Tibial nerve (tissue), 4 donors: ENCODE measurements around the gene AURKAIP1.
"Not testable (repeated sequence)": the region's sequence is repeated elsewhere in the genome, so short reads cannot be mapped to it uniquely, and the experiment has no call there.

Experiments used
- CTCF ChIP-seq, 5 experiments: fragments of 200-600 bp in 3 of 5; fragments of 450-650 bp in 2 of 5; sonication (generic) in 3 of 5; IDR thresholded peaks; one replicate each; pipeline ENCODE4 v1.5.1; 2016 to 2019; ENCODE audit warnings: antibody characterized with exemption in 5 of 5, mild to moderate bottlenecking in 3 of 5, moderate library complexity in 2 of 5
- EP300 ChIP-seq, 2 donors: sonication (generic); formaldehyde crosslinking; IDR thresholded peaks; one replicate each; pipeline ENCODE4 v1.6.1; 2017; ENCODE audit warnings: antibody characterized with exemption in 2 of 2, mild to moderate bottlenecking in 1 of 2
- POLR2A ChIP-seq, 2 donors: fragments of 450-650 bp; IDR thresholded peaks; one replicate each; pipeline ENCODE4 v1.6.1; 2017; ENCODE audit warnings: antibody characterized with exemption in 2 of 2, mild to moderate bottlenecking in 2 of 2, moderate library complexity in 2 of 2

DNA sequence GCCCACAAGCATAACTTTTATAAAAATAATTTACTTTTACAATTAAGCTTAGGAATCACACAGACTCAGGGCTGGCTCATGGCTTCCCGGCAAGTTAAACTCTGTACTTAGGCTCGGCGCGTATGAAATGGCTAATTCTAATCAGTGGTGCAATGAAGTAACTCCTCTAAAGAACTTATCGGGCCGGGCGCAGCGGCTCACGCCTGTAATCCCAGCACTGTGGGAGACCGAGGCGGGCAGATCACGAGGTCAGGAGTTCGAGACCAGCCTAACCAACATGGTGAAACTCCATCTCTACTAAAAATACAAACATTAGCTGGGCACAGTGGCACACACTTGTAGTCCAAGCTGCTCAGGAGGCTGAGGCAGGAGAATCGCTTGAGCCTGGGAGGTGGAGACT, 4.9 kb downstream of the AURKAIP1 start:
- TF ChIP-seq POLR2A, CTCF, EP300 (IDR thresholded peaks at IDR 0.05): not testable (repeated sequence)
